Mucosa of stomach (tissue), 1 donor: ENCODE results near the gene CAMK2D.

Experiments used
- H3K27me3 ChIP-seq: one replicate; pipeline ENCODE4 v1.7.0; 2013; ENCODE audit warnings: mild to moderate bottlenecking, low read length; ENCODE audit not compliant: control insufficient read depth, insufficient read depth
- H3K36me3 ChIP-seq: one replicate; pipeline ENCODE4 v1.7.0; 2013; ENCODE audit warnings: low read length; ENCODE audit not compliant: control insufficient read depth, insufficient read depth
- H3K4me1 ChIP-seq: one replicate; pipeline ENCODE4 v1.7.0; 2013; ENCODE audit warnings: mild to moderate bottlenecking, low read length; ENCODE audit not compliant: control insufficient read depth, insufficient read depth
- H3K4me3 ChIP-seq: one replicate; pipeline ENCODE4 v1.7.0; 2013; ENCODE audit warnings: low read length
- H3K9ac ChIP-seq: one replicate; pipeline ENCODE4 v1.7.0; 2013; ENCODE audit warnings: mild to moderate bottlenecking, low read length, moderate library complexity
- H3K9me3 ChIP-seq: one replicate; pipeline ENCODE4 v1.7.0; 2013; ENCODE audit warnings: mild to moderate bottlenecking, low read length, moderate library complexity; ENCODE audit not compliant: control insufficient read depth
- donor health status: Pancreatic carcinoma.

The CAMK2D gene

DNA sequence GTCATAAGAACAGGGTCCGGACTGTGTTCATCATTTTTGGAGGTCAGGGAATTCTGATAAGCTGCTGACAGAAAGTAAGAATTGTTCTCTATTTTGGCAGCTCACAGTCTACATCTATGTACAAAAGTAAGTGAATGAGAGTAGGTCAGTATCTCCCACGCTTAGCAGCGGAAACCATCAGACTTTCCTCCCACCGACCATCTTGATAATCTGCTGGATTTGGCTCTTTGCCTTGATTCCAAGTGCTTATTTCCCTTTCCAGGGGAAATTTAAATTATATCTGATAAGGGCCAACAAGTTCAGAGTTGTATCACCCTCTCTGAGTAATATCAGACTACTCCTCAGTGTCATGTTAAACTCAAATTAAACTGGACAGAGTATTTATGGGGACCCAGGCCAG, 118.0 kb downstream of the CAMK2D start:
- H3K4me1 ChIP-seq, result peaks cover 75% of the 10 kb centered on the region
- no peak overlapping the region for H3K4me3 ChIP-seq
- no peaks in the 10 kb centered on the region for H3K36me3 ChIP-seq
- H3K9ac ChIP-seq, result peak overlapping the region; percentile 16
- no peaks in the 10 kb centered on the region for H3K9me3 ChIP-seq
- no peaks in the 10 kb centered on the region for H3K27me3 ChIP-seq

DNA sequence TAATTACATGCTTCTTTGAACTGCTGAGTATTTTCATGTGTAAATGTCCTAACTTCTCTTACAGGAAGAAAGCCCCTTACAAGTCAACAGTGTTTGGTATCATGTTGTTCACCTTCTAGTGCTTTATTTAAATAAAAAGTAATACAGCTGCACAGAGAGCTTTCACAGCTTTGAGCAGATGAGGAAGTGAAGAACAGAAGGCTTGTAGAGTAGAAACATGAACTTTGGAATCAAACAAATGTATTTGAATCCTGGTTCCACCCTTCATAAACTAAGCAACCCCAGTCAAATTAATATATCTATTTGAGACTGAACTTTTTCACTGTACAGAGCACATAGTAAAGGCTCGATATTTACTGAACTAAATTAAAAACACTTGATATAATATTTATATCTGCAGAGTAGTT, 120.5 kb downstream of the CAMK2D start:
- H3K4me1 ChIP-seq, result peaks cover 77% of the 10 kb centered on the region
- H3K9ac ChIP-seq, result peak overlapping the region; percentile 36
- H3K36me3 ChIP-seq, result no peaks in the 10 kb centered on the region
- no peaks in the 10 kb centered on the region for H3K27me3 ChIP-seq
- no peaks in the 10 kb centered on the region for H3K9me3 ChIP-seq
- H3K4me3 ChIP-seq, result no peak overlapping the region

DNA sequence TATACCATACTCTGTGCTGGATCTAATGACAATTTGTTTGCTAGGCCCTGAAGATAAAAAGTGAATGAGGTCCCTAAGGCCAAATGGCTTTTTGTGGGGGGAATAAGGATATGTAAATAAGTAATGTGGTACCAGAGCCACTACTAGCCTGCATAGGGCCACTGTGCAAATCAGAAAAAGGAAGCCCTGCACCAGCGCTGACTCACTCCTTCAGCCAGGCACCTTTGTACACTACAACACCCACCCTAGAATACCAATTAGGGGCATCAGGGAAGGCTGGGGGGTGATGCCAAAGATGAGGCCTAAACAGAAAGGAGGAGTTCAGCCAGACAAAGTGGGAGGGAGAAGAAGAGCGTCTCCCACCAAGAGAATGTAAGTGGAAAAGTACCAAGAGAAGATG, 122.2 kb downstream of the CAMK2D start:
- no peaks in the 10 kb centered on the region for H3K9me3 ChIP-seq
- H3K27me3 ChIP-seq, result no peaks in the 10 kb centered on the region
- H3K36me3 ChIP-seq, result no peaks in the 10 kb centered on the region
- no peak overlapping the region for H3K9ac ChIP-seq
- H3K4me3 ChIP-seq, result no peak overlapping the region
- H3K4me1 ChIP-seq, result peaks cover 71% of the 10 kb centered on the region

DNA sequence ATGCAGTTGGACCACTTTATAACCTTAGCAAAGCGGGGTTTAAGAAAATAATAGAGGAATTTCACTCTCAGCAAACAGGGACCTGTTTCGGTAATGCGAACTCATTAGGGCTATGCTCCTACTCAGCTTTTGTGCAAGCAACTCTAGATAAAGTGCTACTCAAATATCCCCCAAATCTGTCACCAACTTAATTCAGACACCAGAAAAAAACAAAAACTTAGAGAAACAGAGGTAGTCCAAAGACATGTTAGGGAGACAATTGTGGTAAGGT, 123.0 kb downstream of the CAMK2D start:
- Histone ChIP-seq H3K9me3 (no peaks in the 10 kb centered on the region), H3K4me1 (peaks cover 70% of the 10 kb centered on the region), H3K27me3 (no peaks in the 10 kb centered on the region), H3K4me3 (no peak overlapping the region), H3K9ac (no peak overlapping the region), H3K36me3 (no peaks in the 10 kb centered on the region)

DNA sequence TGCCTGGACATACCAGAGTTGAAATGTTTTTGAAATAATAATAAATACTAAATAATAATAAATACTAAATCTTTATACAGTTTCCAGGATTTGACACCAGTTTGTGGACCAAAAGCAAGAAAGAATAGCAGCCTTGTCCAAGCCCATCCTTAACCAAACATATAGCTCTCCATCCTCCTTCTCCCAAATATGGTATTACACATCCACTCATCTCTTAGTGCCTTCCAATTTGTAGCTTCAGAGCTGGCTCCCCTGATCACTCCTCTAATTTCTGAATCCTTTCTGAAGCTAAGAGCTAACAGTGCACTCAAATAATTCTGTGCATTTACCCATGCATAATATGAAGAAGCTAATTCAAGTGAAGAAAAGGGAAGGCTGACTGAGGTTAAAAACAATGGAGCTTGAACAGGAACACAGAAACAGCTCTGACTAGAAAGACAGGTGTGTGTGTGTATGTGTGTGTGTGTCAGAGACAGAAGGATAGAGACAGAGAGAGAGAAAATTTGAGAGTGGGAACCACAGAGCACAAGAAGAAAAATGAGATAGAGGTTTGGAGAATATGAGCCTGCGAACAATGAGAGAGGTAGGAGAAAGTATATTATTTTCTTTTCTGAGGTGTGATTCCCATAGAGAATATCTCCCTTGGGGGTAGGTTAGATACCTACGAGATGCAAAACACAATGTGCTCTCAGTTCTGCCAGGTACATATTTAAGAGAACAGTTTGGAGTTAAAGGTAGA, 123.5 kb downstream of the CAMK2D start:
- Histone ChIP-seq H3K9ac (no peak overlapping the region), H3K27me3 (no peaks in the 10 kb centered on the region), H3K36me3 (no peaks in the 10 kb centered on the region), H3K4me3 (no peak overlapping the region), H3K4me1 (peaks cover 70% of the 10 kb centered on the region), H3K9me3 (no peaks in the 10 kb centered on the region)

DNA sequence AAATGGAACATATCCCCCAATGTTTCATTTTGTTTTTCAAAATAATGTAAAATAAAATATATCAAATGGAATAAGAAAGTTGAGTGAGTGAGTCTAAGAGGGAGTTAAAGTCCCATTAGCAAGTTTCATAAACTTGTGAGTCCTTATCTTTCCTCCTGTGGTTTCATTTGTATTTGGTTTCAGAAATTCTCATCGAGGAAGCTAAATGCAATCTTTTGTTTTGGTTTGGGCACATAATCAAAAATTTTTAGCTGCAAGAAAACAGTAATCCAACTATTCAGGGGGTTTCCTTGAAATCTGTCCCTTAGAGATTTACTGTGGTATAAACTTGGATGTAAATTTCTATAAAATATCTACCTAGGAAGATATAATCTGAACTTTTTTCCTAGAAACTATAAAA, 124.2 kb downstream of the CAMK2D start:
- peaks cover 70% of the 10 kb centered on the region for H3K4me1 ChIP-seq
- no peaks in the 10 kb centered on the region for H3K9me3 ChIP-seq

DNA sequence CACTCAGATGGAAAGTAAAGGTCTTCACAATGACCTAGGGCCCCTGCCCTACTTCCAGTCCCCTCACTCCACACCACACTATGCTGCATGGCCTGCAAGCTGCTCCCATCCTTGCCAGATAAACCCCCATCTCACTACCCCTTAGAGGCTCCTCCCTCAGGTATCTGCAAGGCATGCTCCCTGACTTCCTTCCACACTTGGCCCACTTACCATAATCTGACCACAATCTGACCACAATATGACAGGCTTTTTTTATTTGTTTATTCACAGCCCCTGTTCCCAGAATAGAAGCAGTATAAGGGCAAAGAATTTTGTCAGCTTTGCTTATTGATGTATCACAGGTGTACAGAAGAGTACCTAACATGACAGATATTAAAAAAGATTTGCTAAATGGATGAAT, 124.7 kb downstream of the CAMK2D start:
- H3K4me1 ChIP-seq, result peaks cover 67% of the 10 kb centered on the region
- H3K4me3 ChIP-seq, result no peak overlapping the region
- H3K27me3 ChIP-seq, result no peaks in the 10 kb centered on the region
- H3K9me3 ChIP-seq, result no peaks in the 10 kb centered on the region
- H3K36me3 ChIP-seq, result no peaks in the 10 kb centered on the region
- H3K9ac ChIP-seq, result no peak overlapping the region

More for the DNA sequence above, 124.2 kb downstream of the CAMK2D start:
- Histone ChIP-seq H3K27me3 (no peaks in the 10 kb centered on the region), H3K4me3 (no peak overlapping the region), H3K36me3 (no peaks in the 10 kb centered on the region), H3K9ac (no peak overlapping the region)

DNA sequence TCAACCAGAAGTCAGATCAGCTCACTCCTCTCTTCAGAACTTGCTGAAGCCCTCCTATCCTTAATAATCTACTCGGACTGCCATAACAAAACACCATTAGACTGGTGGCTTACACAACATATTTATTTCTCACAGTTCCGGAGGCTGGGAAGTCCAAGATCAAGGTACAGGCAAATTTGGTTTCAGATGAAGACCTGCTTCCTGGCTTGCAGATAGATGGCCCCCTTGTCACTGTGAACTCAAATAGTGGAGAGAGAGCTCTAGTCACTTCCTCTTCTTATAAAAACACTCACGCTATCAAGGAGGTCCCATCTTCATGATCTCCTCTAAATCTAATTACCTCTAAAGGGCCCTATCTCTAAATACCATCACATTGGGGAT, 125.1 kb downstream of the CAMK2D start:
- no peaks in the 10 kb centered on the region for H3K9me3 ChIP-seq
- H3K4me1 ChIP-seq, result peaks cover 67% of the 10 kb centered on the region
- no peak overlapping the region for H3K9ac ChIP-seq
- H3K4me3 ChIP-seq, result no peak overlapping the region
- H3K36me3 ChIP-seq, result no peaks in the 10 kb centered on the region
- no peaks in the 10 kb centered on the region for H3K27me3 ChIP-seq

DNA sequence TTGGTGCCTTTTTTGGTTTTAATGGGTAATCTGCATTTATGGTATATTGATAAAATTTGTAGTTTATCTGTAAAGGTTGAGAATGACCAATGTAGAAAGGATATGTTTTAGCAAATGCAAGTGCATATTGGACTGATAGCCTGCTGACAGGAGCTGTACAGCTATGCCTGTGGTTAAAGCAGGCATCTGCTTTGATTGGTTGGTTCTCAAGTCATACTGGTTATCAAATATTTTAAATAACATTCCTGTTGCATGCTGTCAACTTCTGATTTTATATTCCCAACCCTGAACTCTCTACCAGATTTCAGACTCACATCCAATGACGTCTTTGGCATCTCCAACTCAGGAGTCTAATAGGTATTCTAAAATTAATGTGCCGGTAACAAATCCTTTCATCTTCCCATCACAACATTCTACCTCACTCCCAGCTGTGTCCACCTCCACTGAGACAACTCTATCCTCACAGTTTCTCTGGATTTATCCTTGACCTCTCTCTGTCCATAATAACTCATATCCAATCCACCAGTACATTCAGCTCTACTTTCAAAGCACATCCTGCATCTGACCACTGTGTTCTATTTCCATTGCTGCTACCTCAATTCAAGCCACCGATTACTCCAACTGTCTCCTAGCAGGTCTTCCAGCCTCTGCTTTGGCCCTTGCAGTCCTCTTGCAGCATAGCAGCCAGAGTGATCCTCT, 125.7 kb downstream of the CAMK2D start:
- Histone ChIP-seq H3K4me1 (peaks cover 67% of the 10 kb centered on the region), H3K27me3 (no peaks in the 10 kb centered on the region), H3K36me3 (no peaks in the 10 kb centered on the region), H3K4me3 (no peak overlapping the region), H3K9me3 (no peaks in the 10 kb centered on the region), H3K9ac (no peak overlapping the region)

DNA sequence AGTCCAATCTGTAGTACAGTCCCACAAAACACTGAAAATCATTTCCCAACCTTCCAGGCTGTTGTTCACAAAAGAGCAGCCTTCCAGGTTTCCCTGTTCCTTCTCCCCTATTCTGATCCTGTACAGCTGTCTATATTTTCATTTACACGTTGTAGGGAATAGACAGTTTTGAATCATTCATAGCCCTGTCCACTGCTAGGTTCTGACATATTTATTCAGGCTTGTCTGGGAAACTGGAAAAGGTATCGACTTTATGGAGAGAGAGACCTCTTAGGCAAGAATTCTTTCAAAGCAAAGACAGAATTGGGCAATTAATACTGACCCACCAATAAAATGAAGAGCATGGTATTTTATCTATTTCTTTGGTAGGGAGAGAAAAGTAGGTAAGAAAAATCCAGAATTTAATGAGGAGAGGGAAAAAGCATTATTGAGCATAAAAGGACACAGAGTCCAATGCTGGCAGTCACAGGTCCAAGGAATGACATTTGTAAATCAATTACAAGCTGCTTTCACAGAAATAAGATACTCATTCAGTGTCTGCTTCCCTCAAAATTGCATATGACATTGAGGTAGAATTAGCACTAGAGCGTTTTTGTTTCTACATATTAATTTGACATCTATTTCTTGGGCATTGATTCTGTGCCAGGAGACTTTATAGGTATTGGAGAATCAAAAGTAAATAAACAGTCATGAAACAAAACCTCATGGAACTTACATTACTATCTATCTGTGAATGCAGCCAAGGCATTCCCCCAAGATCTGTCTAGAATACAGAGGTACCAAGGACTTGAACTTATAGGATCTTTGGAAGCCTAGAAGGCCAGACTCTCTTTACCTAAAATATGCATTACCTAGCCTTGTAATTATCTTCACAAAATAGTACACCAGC, 127.2 kb downstream of the CAMK2D start:
- H3K27me3 ChIP-seq, result no peaks in the 10 kb centered on the region
- no peak overlapping the region for H3K9ac ChIP-seq
- no peak overlapping the region for H3K4me3 ChIP-seq
- no peaks in the 10 kb centered on the region for H3K9me3 ChIP-seq
- H3K36me3 ChIP-seq, result no peaks in the 10 kb centered on the region
- H3K4me1 ChIP-seq, result peaks cover 53% of the 10 kb centered on the region

DNA sequence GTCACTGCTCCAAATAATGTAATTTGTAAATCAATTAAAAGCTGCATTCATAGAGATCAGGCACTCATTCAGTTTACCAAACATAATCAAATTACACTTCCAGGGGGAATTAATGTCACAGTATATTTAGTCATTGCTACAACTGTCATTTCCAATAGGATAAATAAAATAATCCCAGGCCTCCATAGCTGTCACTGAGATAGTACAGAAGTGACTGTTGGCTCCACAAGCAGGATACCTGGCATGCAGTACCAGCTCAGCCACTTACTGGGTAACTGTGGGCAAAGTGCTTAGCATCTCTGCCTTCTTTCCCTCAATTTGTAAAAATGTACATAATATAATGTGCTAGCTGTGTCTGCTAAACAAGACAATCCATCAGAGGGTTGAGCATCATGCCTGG, 128.1 kb downstream of the CAMK2D start:
- Histone ChIP-seq H3K27me3 (no peaks in the 10 kb centered on the region), H3K4me3 (no peak overlapping the region), H3K9ac (no peak overlapping the region), H3K9me3 (no peaks in the 10 kb centered on the region), H3K4me1 (peaks cover 44% of the 10 kb centered on the region), H3K36me3 (no peaks in the 10 kb centered on the region)

DNA sequence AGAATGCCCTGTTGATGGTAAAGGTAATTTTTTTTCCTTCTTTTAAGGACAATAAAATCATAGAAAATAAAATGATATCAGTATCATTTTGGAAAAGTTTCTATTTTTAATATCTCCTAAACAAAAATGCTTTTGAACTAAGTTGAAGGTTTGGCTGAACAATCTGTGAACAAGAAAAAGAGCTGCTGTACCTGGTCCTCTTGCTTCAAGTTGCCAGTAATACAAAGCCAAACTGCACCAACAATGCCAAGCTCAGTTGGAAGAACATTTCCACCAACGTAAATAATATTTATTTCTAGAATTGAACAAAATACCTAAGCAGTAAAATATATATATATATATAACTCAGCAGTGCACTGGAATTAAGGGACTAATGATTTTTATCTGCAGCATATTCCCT, 132.8 kb downstream of the CAMK2D start:
- no peaks in the 10 kb centered on the region for H3K9me3 ChIP-seq
- H3K9ac ChIP-seq, result no peak overlapping the region
- H3K36me3 ChIP-seq, result no peaks in the 10 kb centered on the region
- H3K27me3 ChIP-seq, result no peaks in the 10 kb centered on the region
- no peak overlapping the region for H3K4me3 ChIP-seq
- peaks cover 15% of the 10 kb centered on the region for H3K4me1 ChIP-seq
